Fibroblast of the conjunctiva (primary cell): Measurements from ENCODE around the gene SV2C.

Experiments used
- DNase-seq: peaks from one replicate; pipeline ENCODE4 v3.0.0-alpha.2; 2010; ENCODE audit warnings: low read depth

Gene SV2C

DNA sequence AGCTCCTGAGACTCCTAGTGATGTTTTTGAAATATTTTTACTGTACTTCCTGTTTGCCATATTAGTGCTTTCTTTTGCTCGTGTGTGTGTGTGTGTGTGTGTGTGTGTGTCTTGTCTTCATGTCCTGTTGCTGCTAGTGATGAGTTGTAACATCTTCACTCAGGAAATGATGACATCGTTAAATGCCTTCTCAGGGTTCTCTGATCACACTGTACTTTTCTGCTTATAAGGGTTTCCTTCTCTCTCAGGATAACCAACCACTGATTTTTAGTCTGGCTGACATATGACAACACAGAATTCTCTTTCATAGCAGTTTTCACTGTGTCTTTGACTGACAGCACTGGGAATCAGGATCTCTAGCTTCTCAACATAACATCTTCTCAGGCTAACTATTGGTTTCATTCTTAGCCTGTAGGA is 16.1 kb downstream of the SV2C start:
- no peak for DNase-seq

DNA sequence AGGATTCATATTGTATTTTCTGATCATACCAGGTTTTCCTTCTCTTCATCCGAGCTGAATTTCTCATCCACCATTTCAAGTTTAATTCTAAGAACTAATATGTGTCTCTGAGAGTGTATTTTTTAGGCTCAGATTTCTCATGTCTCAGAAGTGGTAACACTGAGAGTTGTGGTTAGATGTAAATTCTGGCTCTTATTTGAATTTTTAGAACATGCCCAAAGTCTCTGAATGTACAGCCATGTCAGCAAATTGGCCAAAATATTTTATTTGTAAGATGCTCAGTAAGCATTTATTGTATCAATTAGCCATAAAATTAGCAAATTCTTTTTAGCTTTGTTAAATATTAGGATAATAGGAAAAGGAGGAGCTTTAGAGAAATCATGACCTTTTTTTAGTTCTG is 16.6 kb downstream of the SV2C start:
- DNase-seq = no peak

DNA sequence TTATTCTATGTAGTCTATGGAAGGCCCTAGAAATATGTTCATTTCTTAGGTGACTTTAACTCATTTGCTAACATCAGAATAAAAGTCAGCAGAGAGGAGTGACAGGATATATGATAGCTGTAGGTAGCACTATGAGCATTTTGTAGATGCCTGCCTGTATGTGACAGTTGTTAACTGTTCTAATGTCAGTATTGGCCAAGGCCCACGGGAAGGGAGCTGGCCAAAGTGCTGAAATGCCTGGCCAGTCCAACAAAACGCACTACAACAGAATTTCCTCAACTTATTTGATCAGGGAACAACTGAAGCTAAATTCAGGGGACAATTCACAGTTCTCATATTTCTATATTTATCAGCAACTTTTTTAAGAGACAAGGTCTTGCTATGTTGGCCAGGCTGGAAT is 20.8 kb downstream of the SV2C start:
- no peak for DNase-seq

DNA sequence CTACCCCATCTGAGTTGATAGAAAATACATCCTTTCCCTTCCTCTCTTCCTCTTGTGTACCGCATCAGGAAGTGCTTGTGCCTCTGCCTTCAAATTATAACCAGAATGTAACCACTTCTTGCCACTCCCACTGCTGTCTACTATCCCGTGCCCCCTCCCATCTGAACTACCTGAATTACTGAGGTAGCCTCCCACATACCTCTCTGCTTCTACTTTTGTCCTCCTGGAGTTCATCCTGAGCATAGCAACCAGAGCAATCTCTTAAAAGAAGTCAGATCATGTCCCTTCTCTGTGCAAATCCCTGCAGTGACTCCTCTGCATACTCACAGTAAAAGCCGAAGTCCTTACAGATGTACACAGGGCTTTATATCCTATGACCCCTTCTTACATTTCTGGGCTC is 23.0 kb downstream of the SV2C start:
- no peak for DNase-seq

DNA sequence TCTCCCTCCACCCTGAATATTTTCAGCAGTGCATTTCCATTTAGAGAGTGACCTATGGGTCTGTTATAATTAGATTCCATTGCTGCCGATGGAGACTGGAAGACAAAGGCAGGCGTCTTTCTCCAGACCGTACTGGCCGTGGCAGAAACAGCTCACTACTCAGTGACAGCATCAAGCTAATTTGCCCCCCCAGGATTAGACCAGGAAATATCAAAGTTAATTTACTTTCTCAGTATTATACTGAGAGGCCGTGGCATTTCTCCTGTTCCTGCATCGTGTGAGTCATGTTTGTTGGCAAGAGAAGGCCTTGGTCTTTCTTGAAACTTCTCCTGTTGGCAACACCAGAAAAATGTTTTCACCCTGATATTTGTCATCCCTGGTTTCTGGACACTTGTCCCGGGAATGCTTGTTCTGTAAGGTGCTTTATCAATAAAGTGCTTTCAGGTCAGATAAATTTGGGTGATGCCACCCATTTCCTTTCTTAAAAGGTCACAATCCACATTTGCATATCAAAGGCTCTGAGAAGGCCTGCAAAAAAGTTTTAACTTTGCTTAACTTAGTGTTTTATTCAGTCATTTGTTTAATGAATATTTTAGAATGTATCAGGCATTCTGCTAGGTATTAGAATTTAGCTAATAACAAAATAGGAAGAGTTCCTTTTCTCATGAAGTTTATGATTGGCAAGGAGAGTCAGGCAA is 28.4 kb downstream of the SV2C start:
- DNase-seq = no peak

DNA sequence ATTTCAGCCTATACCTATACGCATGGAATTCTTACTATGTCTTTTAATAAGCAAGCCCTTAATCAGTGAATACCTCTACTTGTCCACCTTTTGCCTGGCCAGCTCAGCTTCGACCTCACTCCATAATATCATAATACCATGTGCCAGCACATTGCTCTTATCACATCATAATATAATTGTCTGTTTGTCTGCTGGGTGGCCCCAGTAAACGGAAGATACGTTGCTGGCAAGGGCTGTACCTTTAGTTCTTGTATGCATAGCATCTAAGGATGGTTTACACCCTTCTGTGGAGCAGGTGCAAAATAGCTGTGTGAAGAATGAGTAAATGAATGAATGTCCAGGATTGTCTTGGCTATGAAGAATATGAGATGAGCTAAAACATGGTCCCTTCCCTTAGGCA is 29.9 kb downstream of the SV2C start:
- DNase-seq = no peak

DNA sequence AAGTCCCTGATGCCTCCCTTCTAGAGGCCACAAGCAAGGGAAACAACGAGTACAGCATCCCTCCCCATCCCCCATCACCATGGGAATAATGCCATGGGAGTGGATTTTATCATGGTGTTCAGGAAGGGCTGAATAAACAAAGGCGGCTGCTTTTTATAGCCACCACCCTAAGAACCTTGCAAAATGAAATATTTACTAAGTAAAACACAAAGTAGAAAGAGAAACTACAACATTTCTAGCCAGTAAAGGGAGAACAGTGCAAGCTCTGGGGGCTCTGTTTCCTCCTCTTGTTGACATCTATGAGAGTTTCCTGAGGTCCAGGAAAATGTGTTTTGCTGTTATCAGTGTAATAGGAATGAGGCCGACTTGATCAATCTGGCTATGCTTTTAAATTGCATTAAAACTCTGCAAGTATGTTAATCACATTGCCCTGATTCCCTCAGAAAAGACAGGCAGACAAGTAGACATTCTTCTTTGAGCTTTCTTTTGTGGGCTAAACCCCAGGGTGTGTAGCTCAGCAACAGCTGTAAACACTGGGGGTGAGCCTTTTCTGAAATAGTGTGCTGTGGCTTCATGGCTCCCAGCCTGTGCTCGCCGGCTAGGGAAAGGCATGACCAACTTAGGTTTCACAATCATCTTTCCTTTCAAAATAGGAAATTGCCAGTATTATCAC is 31.1 kb downstream of the SV2C start:
- no peak for DNase-seq

DNA sequence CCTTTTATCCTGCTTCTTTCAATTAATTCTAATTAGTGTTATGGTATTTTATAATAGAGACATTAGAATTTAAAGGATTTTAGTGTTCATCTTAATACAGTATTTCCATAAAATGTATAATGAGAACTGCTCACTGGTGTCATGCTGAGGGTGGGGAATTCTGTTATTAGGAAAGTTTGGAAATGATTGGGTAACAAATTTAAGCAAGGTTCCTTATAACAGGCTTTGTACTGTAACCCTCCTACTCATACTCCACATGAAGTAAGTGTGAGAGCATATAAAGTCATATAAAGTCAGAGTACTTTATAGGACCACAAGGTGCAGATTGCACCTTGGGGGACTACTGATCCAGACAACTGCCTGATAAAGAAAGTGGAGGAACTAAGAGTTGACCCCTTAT is 42.2 kb downstream of the SV2C start:
- no peak for DNase-seq

DNA sequence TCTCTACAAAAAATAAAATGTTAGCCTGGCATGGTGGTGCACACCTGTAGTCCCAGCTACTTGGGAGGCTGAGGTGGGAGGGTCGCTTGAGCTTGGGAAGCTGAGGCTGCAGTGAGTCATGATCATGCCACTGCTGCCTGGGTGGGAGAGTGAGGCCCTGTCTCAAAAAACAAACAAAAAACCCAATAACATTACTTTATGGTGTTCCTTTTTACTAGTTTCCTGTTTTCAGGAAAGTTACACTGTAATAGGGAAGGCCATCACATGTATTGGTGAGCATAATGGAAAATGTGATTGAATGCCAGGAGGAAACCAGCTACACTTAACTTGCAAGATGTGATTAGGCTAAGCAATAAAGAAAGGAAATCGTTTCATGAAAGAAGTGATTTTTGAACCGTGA is 42.7 kb downstream of the SV2C start:
- DNase-seq = no peak

DNA sequence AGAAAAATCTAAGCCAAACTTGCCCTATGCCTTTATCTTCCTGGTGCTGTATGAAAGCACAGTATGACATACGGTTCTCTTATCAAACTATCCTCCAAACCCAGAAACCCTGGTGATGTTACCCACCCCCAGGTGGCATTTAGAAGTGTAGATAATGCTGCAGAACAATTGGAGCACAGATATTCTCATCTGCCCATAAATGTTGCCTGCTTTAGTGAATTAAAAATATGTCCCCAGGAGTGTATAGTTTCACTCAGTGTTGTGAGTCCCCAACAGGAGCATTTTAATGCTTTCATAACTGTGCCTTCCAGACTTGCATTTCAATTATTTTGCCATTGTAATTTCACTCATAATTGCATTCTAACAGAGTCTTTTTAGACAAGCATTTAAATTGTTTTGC is 50.8 kb downstream of the SV2C start:
- DNase-seq = no peak

DNA sequence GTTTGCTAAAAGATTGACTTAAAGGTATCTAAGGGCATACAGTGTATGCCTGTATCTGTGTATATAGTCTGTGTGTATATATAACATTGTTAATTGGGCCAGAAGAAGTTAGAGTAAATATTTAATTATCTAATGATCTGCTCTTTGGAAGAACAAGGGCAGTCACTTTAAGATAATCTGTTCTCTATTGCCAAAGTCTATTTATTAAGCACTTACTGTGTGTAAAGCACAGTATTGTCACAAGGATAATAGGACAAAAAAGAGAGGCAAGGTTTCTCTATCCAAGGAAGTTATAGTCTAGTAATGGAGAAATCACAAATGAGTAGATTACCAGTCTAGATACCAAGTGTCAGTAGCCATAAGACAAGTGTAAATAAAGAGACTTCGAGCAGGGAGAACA is 51.5 kb downstream of the SV2C start:
- no peak for DNase-seq

DNA sequence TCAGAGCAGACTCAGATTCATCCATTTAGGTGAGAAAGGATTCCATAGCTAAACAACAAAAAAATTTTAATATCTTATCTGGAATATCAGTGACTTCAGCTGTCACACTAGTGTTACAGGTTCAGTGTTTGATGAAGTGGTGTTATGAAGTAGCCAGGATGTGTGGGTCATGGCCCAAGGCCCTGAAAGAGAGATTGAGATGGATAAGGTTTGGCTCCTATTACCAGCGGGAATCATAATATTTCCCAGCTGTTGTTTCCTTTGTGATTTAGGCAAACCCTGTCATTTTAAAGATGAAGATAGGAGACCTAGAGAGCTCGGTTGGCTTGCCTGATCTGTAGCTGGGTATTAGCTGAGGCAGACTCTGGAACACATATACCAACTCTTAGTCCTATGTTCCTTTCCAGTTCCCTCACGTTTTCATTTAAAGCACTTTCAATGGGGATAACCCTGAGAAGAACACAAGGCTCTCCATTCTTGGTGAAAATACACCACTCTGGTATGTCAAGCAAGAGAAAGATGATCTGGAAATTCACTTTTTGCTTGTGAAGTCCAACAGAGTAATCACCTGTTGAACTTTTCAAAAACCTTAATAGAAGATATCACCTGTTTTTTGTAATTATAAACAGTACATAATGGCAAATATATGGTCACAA is 54.8 kb downstream of the SV2C start:
- DNase-seq = no peak

DNA sequence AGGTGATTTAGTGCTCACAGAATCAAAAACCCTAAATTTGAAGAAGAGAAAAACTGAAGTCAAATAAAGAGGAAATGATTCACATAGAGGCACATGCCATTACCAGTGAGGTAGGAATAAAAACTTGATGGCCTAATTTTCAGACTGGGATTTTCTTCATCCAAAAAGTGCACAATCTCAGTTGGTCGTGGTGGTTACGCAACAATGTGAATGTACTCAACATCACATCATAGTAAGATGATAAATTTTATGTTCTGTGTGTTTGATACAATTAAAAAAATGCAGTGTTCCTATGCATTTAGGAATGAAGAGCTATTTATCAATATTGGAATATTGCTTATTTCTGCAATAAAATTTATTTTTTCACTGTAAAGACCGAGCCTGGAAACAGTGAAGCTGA is 60.7 kb downstream of the SV2C start:
- DNase-seq = no peak

DNA sequence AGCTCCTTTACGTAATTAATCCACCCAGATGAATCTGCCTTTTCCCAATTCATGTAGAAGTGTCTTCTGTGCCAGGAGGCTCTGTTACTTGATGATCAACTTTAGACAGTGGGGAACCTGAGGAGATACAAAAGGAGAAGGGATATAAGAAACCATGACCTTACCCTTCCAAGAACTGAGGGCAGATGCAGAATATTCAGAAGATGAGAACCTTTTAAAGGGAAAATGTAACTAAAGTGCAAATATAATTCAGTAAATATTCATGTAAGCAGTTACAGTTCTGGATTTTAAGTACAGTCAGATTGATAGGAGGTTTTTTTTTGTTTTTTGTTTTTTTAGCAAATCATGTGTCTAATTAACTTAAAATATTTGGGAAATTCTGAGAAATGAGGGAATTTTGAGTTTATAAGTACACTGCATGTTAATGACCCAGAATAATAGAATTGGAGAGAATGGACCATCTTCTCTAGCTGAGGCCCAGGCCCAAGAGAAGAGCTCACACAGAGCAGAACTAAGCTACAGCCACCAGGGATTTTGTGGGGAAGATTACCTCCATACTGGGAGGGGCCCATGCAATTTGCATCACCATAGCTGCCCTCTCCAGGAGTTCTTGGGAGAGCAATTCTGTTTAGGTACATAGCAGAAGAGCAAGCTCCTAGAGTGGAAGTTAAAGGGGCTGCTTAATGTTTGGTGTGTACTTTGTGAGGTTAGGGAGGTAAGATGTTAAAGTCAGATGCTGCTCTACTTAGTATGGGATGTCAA is 61.5 kb downstream of the SV2C start:
- DNase-seq = no peak

DNA sequence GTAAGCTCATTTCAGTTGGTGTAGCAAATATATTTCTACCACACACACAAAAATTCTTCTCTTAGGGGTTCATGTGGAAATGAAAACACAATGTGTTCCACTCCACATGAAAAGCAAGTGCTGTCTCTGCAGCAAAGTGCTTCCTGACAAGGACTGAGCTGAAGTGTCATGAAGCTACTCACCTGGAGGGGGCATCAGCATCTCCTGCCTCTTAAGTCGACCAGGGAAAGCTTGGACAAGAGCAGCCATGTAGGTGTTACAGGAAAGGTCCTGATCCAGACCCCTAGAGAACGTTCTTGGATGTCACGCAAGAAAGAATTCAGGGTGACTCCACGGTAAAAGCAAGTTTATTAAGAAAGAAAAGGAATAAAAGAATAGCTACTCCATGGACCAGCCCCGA is 62.8 kb downstream of the SV2C start:
- DNase-seq = no peak

DNA sequence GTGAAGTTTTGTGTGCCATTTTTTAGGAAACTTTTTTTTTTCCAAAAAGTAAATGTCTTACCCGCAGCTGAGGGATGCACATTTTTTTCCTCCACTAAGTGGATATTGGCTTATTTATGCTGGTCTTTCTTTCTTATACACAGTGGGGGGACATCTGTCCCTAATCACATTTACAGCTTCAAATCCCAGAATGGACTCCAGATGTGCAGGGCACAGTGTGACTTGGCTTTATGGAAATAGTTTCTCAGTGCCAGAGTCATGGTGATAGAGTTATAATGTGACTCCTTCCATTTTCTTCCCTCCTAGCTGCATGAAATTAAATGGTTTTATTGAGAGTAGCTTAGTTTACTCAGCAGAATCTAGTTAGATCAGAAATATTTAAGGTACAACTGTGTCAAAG is 66.5 kb downstream of the SV2C start:
- no peak for DNase-seq

DNA sequence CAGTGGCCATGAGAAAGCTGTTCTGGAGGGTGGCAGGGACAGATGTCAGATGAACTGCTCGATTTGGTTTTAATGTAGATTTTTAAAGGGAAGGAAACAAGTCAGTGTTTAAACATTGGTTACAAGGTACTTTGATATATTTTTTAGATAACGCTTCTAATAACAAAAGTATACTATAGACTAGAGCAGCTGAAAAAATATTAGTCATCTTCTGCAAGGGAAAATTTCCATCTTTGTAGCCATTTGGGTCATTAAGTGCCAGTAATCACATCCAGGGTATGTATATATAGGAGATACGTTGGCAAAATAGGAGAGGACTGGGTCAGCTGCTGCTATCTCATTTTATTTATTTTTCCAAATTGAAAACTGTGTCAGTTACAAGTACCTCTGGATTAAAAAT is 69.0 kb downstream of the SV2C start:
- no peak for DNase-seq

DNA sequence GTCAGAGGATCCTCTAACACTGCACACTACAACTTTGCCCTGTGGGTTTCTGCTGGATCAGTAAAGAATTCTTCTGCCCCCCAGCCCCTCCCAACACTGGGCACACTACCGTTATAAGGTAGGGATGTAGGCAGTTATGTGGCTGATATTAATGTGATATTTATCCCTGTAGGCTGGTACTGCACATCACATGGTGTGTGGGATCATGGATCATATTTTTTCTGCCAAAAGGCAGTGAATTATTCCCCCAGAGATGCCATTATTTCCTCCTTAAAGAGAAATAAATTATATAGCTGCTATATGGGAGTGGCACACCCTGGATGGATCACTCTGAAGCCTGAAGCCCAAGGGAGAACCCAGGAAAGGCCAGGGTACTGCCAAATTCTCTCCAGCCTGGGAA is 69.5 kb downstream of the SV2C start:
- no peak for DNase-seq

DNA sequence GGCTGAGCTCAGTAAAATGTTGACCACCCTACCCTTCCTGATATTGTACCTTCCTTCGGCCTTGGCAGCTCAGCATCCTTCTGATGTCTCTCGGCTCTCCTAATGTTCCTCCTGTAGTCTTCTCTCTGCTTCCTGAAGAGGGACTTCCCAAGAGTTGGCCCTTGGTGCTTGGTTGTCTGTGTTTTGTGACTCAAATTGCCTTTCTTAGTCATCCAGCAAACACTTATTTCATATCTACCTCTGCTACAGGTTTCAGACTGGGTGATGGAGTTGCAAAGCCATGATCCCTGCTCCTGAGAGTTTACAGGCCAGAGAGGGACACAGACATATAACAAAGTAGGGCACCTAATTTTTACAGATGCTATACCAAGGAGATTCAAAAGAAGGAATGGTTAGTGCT is 70.1 kb downstream of the SV2C start:
- no peak for DNase-seq

DNA sequence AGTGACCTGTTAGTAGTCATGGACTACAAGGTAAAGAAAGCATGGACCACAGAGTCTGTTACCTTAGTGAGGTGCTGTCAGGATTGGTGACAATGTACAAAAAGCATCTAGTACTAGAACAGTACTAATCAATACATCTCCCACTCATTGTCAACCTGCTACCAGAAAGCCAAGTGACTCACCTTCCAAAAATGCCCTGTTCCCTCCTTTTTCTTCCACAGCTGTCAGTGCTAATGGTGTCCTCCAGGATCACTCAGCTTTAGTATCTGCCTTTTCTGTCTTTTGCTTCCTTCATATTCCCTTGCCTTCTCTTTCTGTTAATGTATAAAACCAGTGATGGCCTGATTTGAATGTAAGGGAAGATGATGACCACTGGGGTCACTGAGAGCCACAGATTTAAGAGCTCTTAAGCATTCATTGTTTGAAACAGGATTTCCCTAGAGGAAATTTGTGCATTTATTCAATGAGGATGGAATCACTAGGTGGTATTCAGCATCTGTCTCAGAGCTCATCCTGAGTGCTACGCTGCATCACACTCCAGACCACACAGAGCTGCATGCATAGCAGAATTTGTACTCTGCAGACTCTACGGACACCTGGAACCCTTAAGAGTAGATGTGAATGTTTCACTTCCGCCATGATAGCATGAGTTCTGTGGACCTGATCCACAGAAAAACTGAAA is 71.0 kb downstream of the SV2C start:
- DNase-seq = no peak

DNA sequence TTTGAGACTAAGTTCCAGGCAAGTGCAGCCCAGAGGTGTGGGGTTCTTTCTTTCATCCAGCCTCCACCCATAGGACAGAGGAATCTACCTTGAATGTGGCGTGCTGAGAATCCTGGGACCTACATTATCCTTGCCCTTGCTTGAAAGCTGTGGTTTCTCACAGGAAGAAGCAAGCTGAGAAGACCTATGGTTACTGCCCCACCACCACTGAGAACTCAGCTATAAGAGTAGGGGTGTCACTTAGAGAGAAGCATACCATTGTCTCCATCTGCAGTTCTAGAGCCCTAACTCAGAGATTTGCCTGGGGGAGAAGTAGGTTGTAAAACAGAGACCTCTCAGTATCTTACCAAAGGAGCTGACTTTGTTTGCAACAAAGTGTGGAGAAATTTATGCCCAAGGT is 72.4 kb downstream of the SV2C start:
- DNase-seq = no peak

DNA sequence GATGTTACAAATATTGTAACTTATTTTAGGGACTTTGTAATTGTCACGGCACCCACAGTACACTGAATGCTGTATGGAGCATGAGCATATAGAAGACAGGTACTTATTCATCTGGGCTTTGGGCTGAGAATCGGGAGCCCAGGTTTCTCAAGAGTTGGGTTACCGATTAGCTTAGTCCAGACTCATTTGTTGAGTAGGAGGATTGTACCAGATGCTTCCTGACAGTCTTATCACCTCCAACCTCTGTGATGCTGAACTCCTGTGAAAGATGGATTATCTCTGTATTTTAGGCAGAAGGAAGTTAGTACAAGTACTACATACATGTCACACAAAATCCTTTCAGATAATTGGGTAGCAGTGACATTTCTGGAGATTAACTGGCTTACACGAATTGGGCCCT is 79.2 kb downstream of the SV2C start:
- DNase-seq = no peak
